ENCODE measurements around the gene OVOL3. TPM values are rescaled to one million over a fixed set of nuclear protein-coding genes. Genes with fewer than 3 reads are reported as not detected.
"Not testable (repeated sequence)": the region's sequence is repeated elsewhere in the genome, so short reads cannot be mapped to it uniquely, and the experiment has no call there.

OVOL3 gene
- total RNA-seq, 2 donors from 2014 or later = not detected

GRCh38 chr19:36121486-36122124 lies 10.7 kb downstream of the OVOL3 start:
- no peaks in the 10 kb centered on the region for H3K9me3 ChIP-seq
- DNase-seq = no peak
- H3K4me1 ChIP-seq = peaks cover under 1% of the 10 kb centered on the region
- no peak for TF ChIP-seq POLR2A (IDR thresholded peaks at IDR 0.05)
- TF ChIP-seq CTCF (IDR thresholded peaks at IDR 0.05) = no peak
- intact Hi-C loops (cut with DNase I) = loop anchor here (5.0 kb wide), 1 partner anchor 51 kb away; no protein-coding TSS in a partner anchor
- no peak for ATAC-seq
- 85 to 89% methylated on average over 36 to 44 of the region's 49 CpGs for WGBS, 2 donors
- H3K36me3 ChIP-seq (replicated peaks in 1 of 2; ENCODE audit: insufficient read depth in 1 of 2, low read depth in 2 of 2) = peaks cover 0 to 3% of the 10 kb centered on the region in 2 donors
- no peak overlapping the region for H3K4me3 ChIP-seq
- H3K27me3 ChIP-seq = no peaks in the 10 kb centered on the region
- H3K27ac ChIP-seq = no peak overlapping the region

GRCh38 chr19:36125557-36125956 lies 14.6 kb downstream of the OVOL3 start:
- Histone ChIP-seq H3K4me3 (no peak overlapping the region), H3K36me3 (replicated peaks in 1 of 2; ENCODE audit: insufficient read depth in 1 of 2, low read depth in 2 of 2) (peaks cover 0 to 3% of the 10 kb centered on the region in 2 donors), H3K9me3 (no peaks in the 10 kb centered on the region), H3K4me1 (peaks cover 11% of the 10 kb centered on the region), H3K27ac (no peak overlapping the region), H3K27me3 (no peaks in the 10 kb centered on the region)
- intact Hi-C loops (cut with DNase I) = no loop called here
- TF ChIP-seq CTCF (IDR thresholded peaks at IDR 0.05) = no peak
- no peak for TF ChIP-seq POLR2A (IDR thresholded peaks at IDR 0.05)
- ATAC-seq = no peak
- no peak for DNase-seq
- WGBS, 2 donors = 74 to 78% methylated on average over 6 to 9 of the region's 9 CpGs

GRCh38 chr19:36128392-36128736 lies 17.4 kb downstream of the OVOL3 start:
- no peak for TF ChIP-seq CTCF (IDR thresholded peaks at IDR 0.05)
- no peak for TF ChIP-seq POLR2A (IDR thresholded peaks at IDR 0.05)
- Histone ChIP-seq H3K9me3 (no peaks in the 10 kb centered on the region), H3K36me3 (replicated peaks in 1 of 2; ENCODE audit: insufficient read depth in 1 of 2, low read depth in 2 of 2) (peaks cover 0 to 3% of the 10 kb centered on the region in 2 donors), H3K27me3 (no peaks in the 10 kb centered on the region), H3K4me1 (peaks cover 11% of the 10 kb centered on the region), H3K27ac (peak overlapping the region; percentile 69 to 94 (median 81)), H3K4me3 (peak overlapping the region; percentile 7 to 15)
- intact Hi-C loops (cut with DNase I) = no loop called here
- DNase-seq (peak in 1 of 4 donors; percentile 23), ATAC-seq (peak; percentile 3)
- WGBS, 2 donors = 5 to 6% methylated on average over 9 to 10 of the region's 10 CpGs

- H3K27ac ChIP-seq; ATAC-seq; H3K27me3 ChIP-seq; H3K9me3 ChIP-seq; H3K4me3 ChIP-seq; intact Hi-C loops (cut with DNase I); H3K36me3 ChIP-seq (replicated peaks in 1 of 2; ENCODE audit: insufficient read depth in 1 of 2, low read depth in 2 of 2): not testable (repeated sequence)
- 41 to 66% methylated on average over 6 of the region's 6 CpGs for WGBS, 2 donors
- DNase-seq = peak in 1 of 4 donors; percentile 23
- H3K4me1 ChIP-seq = peaks cover 13% of the 10 kb centered on the region
Observed at GRCh38 chr19:36131221-36131620, 20.3 kb downstream of the OVOL3 start.

GRCh38 chr19:36134867-36135266 lies 23.9 kb downstream of the OVOL3 start:
- H3K27me3 ChIP-seq; ATAC-seq; intact Hi-C loops (cut with DNase I); H3K36me3 ChIP-seq (replicated peaks in 1 of 2; ENCODE audit: insufficient read depth in 1 of 2, low read depth in 2 of 2); DNase-seq; H3K4me3 ChIP-seq; H3K9me3 ChIP-seq; H3K27ac ChIP-seq: not testable (repeated sequence)
- peaks cover 29% of the 10 kb centered on the region for H3K4me1 ChIP-seq
- 88 to 91% methylated on average over 4 of the region's 4 CpGs for WGBS, 2 donors
